ENCODE results near the gene POU6F2. TPM values are rescaled to one million over a fixed set of nuclear protein-coding genes. Genes with fewer than 3 reads are reported as not detected.

POU6F2 gene
- total RNA-seq, 1 experiment from 2014 or later: not detected

DNA sequence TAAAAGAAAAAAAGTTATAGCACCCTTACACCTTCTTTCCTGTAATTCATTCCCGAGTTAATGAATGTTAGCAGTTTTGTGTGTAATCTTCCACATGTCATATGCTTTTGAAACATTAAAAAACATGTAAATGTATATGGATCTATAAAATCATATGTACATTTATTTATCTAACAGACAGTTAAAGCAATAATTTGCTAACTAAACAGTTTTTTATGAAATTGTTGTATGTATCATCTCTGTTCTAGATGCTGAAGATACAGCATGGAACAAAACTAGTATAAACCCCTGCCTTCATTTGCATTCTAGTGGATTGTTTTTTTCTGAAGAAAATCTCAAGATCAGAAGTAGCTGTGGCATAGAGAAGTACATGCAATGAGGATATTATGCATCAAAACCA, 165.0 kb downstream of the POU6F2 start:
- CTCF ChIA-PET: no interaction called here

DNA sequence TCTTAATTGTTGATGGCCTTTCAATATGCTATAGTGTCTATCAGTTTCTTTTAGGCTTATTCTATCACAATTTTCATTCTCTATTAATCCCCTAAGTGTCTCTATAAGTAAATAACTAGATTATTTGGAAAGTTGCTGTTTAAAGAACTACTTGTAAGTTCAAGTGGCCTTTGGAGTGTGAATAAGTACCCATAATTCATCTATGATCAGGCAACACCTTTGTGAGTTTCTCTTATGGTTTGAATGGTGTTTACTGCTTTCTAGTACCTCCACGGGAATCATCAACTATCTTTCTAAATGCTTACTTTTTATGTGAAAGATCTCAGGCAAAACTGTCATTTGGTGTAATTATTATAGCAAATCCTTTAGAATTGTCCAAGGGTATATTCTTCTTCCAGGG, 166.7 kb downstream of the POU6F2 start:
- intact Hi-C loops (cut with micrococcal nuclease): no loop called here
- H3K79me2 ChIP-seq (ENCODE audit: low read length): no peaks in the 10 kb centered on the region
- H3K27ac ChIP-seq (ENCODE audit: low read length): no peak overlapping the region
- no TSS peak for BruUV-seq (replicated peaks)
- H2AFZ ChIP-seq (ENCODE audit: low read length): no peak overlapping the region
- H3K27me3 ChIP-seq (ENCODE audit: low read length): peaks cover 25% of the 10 kb centered on the region; the same call in 1 of the 2 replicates
- no peak overlapping the region for H3K9ac ChIP-seq (ENCODE audit: low read length)
- no peaks in the 10 kb centered on the region for H3K4me1 ChIP-seq (ENCODE audit: insufficient read depth, low read length)
- no peak for TF ChIP-seq EZH2phosphoT487 (IDR thresholded peaks at IDR 0.05; ENCODE audit: borderline replicate concordance, low read length)
- TF ChIP-seq EZH2 (IDR thresholded peaks at IDR 0.05; ENCODE audit: low read length, unreplicated experiment): no peak
- TF ChIP-seq, protein P1, sequence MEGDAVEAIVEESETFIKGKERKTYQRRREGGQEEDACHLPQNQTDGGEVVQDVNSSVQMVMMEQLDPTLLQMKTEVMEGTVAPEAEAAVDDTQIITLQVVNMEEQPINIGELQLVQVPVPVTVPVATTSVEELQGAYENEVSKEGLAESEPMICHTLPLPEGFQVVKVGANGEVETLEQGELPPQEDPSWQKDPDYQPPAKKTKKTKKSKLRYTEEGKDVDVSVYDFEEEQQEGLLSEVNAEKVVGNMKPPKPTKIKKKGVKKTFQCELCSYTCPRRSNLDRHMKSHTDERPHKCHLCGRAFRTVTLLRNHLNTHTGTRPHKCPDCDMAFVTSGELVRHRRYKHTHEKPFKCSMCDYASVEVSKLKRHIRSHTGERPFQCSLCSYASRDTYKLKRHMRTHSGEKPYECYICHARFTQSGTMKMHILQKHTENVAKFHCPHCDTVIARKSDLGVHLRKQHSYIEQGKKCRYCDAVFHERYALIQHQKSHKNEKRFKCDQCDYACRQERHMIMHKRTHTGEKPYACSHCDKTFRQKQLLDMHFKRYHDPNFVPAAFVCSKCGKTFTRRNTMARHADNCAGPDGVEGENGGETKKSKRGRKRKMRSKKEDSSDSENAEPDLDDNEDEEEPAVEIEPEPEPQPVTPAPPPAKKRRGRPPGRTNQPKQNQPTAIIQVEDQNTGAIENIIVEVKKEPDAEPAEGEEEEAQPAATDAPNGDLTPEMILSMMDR (conservative IDR thresholded peaks at IDR 0.05; ENCODE audit: low read depth, low read length): no peak
- no peaks in the 10 kb centered on the region for H3K9me2 ChIP-seq (replicated peaks; ENCODE audit: low read length)
- H4K20me1 ChIP-seq (ENCODE audit: low read length): no peaks in the 10 kb centered on the region
- H3F3A ChIP-seq (ENCODE audit: low read length, unreplicated experiment): no peaks in the 10 kb centered on the region
- ChIA-PET CTCF (no interaction called here), POLR2A (ENCODE audit: unreplicated experiment) (no interaction called here)
- no peaks in the 10 kb centered on the region for H3K9me3 ChIP-seq (ENCODE audit: low read length)
- no peak overlapping the region for H3K4me2 ChIP-seq (ENCODE audit: low read length)
- no peak overlapping the region for H3K4me3 ChIP-seq (ENCODE audit: low read length)
- DNase-seq: no peak
- no peak for ATAC-seq
- H3K36me3 ChIP-seq (ENCODE audit: low read depth, low read length): no peaks in the 10 kb centered on the region

More for the DNA sequence above, 165.0 kb downstream of the POU6F2 start:
- Histone ChIP-seq H3K79me2 (ENCODE audit: low read length) (no peaks in the 10 kb centered on the region), H3K9me2 (replicated peaks; ENCODE audit: low read length) (no peaks in the 10 kb centered on the region), H3K9me3 (ENCODE audit: low read length) (no peaks in the 10 kb centered on the region), H3K9ac (ENCODE audit: low read length) (no peak overlapping the region), H3K4me1 (ENCODE audit: insufficient read depth, low read length) (no peaks in the 10 kb centered on the region), H3F3A (ENCODE audit: low read length, unreplicated experiment) (no peaks in the 10 kb centered on the region), H3K4me2 (ENCODE audit: low read length) (no peak overlapping the region), H4K20me1 (ENCODE audit: low read length) (no peaks in the 10 kb centered on the region), H2AFZ (ENCODE audit: low read length) (no peak overlapping the region), H3K4me3 (ENCODE audit: low read length) (no peak overlapping the region), H3K27me3 (ENCODE audit: low read length) (peaks cover 25% of the 10 kb centered on the region; the same call in 1 of the 2 replicates), H3K27ac (ENCODE audit: low read length) (no peak overlapping the region), H3K36me3 (ENCODE audit: low read depth, low read length) (no peaks in the 10 kb centered on the region)
- intact Hi-C loops (cut with micrococcal nuclease): no loop called here
- TF ChIP-seq, protein P1 (conservative IDR thresholded peaks at IDR 0.05; ENCODE audit: low read depth, low read length): no peak
- TF ChIP-seq EZH2 (IDR thresholded peaks at IDR 0.05; ENCODE audit: low read length, unreplicated experiment) (no peak), EZH2phosphoT487 (IDR thresholded peaks at IDR 0.05; ENCODE audit: borderline replicate concordance, low read length) (no peak)
- no peak for DNase-seq
- no peak for ATAC-seq
- POLR2A ChIA-PET (ENCODE audit: unreplicated experiment): no interaction called here
- BruUV-seq (replicated peaks): no TSS peak

DNA sequence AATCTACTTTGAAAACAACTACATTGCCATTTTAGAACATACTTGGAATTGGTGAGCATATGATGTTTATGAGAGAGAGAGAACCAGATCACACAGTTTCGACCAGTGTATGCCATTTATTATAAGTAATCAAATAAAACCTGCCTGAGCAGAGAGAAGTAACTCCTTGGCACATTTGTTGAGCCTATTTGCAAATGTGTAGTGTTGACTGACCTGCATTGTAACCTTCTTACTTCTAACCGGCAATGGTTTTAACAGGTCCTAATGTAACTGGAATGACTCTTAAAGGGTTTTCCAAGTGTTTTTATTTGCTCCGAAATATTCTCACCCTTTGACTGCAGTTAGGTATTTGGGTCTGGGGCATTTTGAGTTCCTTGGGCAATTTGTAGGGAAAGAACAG, 167.6 kb downstream of the POU6F2 start:
- POLR2A ChIA-PET (ENCODE audit: unreplicated experiment): no interaction called here
- Histone ChIP-seq H3K9me2 (replicated peaks; ENCODE audit: low read length) (no peaks in the 10 kb centered on the region), H4K20me1 (ENCODE audit: low read length) (no peaks in the 10 kb centered on the region), H3K4me2 (ENCODE audit: low read length) (no peak overlapping the region), H3K4me1 (ENCODE audit: insufficient read depth, low read length) (no peaks in the 10 kb centered on the region), H3K27me3 (ENCODE audit: low read length) (peaks cover 25% of the 10 kb centered on the region; the same call in 1 of the 2 replicates), H3F3A (ENCODE audit: low read length, unreplicated experiment) (no peaks in the 10 kb centered on the region), H3K27ac (ENCODE audit: low read length) (no peak overlapping the region), H3K9me3 (ENCODE audit: low read length) (no peaks in the 10 kb centered on the region), H3K79me2 (ENCODE audit: low read length) (no peaks in the 10 kb centered on the region), H2AFZ (ENCODE audit: low read length) (no peak overlapping the region), H3K9ac (ENCODE audit: low read length) (no peak overlapping the region), H3K4me3 (ENCODE audit: low read length) (no peak overlapping the region), H3K36me3 (ENCODE audit: low read depth, low read length) (no peaks in the 10 kb centered on the region)
- DNase-seq (no peak), ATAC-seq (no peak)
- intact Hi-C loops (cut with micrococcal nuclease): no loop called here
- CTCF ChIA-PET: no interaction called here
- no TSS peak for BruUV-seq (replicated peaks)
- TF ChIP-seq EZH2phosphoT487 (IDR thresholded peaks at IDR 0.05; ENCODE audit: borderline replicate concordance, low read length) (no peak), EZH2 (IDR thresholded peaks at IDR 0.05; ENCODE audit: low read length, unreplicated experiment) (no peak)
- TF ChIP-seq, protein P1 (conservative IDR thresholded peaks at IDR 0.05; ENCODE audit: low read depth, low read length): no peak

Measured in PC-3 (cell line).